ENCODE measurements around the gene JPH2. TPM values are rescaled to one million over a fixed set of nuclear protein-coding genes. Genes with fewer than 3 reads are reported as not detected.
"Not testable (repeated sequence)": the region's sequence is repeated elsewhere in the genome, so short reads cannot be mapped to it uniquely, and the experiment has no call there.

JPH2 gene
- total RNA-seq, 2 donors from 2014 or later = 0.09 to 0.42 TPM

DNA sequence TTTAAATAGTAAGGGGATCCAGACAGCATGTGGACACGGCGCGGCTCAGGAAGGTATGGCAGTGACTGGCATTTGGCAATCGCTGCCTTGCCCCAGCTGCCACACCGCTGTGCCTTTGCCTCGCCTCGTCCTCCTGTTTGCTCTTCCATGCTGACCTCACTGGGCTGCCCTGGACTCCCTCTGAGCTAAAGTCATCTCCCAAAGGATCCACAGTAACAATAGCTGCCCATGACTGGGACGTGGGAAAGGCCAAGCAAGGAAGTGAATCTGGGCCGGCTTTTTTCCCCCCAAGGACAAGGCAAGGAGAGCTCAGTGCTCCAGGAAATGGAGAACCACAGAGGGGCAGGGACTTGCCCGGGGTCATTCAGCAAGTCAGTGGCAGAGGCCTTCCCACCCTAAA lies 48.1 kb downstream of the JPH2 start:
- H3K27ac Mint-ChIP-seq = no peak overlapping the region
- H3K27me3 Mint-ChIP-seq = peaks cover 23% of the 10 kb centered on the region
- H3K9me3 Mint-ChIP-seq = no peaks in the 10 kb centered on the region
- no peak for ATAC-seq (replicated peaks)
- H3K36me3 Mint-ChIP-seq (ENCODE audit: low read depth) = no peaks in the 10 kb centered on the region
- no peak overlapping the region for H3K4me3 Mint-ChIP-seq
- H3K4me1 Mint-ChIP-seq = no peaks in the 10 kb centered on the region

DNA sequence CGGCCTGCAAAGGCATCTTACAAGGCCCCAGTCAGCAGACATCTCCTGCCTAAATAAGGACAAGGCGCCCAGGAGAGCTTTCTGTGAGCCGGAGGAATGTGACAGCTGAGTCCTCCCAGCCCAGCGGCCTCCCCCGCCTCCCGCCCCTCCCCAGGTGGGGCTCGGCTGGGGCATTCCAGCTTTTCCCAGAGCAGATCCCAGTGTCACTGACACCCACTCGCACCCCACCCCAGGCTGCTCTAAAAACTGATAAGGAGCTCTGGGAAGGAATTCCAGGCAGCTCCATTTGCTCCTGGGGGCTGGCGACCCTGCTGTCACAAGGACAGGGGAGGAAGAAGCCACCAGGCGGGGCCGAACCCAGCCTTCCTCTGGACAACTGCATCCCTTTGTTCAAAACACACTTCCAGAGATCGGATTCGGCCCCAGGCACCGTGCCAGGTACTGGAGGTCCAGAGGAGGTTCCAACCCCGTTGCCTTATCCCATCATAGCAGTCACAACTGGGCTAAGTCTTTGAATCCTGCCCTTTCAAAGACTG lies 49.7 kb downstream of the JPH2 start:
- ATAC-seq (replicated peaks) = no peak
- no peaks in the 10 kb centered on the region for H3K36me3 Mint-ChIP-seq (ENCODE audit: low read depth)
- no peak overlapping the region for H3K27ac Mint-ChIP-seq
- no peak overlapping the region for H3K4me3 Mint-ChIP-seq
- H3K27me3 Mint-ChIP-seq = peaks cover 13% of the 10 kb centered on the region
- H3K9me3 Mint-ChIP-seq = no peaks in the 10 kb centered on the region
- no peaks in the 10 kb centered on the region for H3K4me1 Mint-ChIP-seq

DNA sequence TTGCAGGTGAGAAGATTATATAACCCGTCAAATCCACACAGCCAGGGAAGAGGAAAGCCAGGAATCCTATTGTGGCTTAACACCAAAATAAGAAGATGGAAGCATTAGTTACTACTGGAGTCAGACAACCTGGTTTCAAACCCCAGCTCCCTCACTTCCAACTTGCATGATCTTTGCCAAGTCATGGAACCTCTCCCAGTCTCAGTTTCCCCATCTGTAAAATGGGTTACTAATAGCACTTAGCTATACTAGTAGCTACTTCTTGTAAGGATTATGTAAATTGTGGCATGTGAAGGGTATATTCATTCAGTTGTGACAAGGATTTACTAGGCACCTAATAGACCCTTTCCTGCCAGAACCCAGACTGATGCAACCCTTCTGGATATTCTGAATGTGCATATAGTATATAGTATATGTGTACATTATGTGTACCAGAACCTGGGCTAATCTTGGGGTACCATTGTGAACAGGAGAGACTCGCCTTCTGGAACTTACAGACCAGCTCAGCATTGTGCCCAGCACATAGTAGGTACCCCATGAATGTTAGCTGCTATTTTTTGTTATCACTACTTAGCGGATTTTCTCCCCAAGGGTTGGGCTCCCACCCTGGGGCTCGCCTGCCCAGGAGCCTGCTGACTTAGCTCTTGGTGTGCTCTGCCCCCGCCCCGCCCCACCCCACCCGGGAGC lies 50.3 kb downstream of the JPH2 start:
- ATAC-seq (replicated peaks) = no peak
- Mint-ChIP-seq H3K36me3 (ENCODE audit: low read depth) (no peaks in the 10 kb centered on the region), H3K27ac (no peak overlapping the region), H3K4me1 (no peaks in the 10 kb centered on the region), H3K9me3 (no peaks in the 10 kb centered on the region), H3K4me3 (no peak overlapping the region), H3K27me3 (peaks cover 13% of the 10 kb centered on the region)

DNA sequence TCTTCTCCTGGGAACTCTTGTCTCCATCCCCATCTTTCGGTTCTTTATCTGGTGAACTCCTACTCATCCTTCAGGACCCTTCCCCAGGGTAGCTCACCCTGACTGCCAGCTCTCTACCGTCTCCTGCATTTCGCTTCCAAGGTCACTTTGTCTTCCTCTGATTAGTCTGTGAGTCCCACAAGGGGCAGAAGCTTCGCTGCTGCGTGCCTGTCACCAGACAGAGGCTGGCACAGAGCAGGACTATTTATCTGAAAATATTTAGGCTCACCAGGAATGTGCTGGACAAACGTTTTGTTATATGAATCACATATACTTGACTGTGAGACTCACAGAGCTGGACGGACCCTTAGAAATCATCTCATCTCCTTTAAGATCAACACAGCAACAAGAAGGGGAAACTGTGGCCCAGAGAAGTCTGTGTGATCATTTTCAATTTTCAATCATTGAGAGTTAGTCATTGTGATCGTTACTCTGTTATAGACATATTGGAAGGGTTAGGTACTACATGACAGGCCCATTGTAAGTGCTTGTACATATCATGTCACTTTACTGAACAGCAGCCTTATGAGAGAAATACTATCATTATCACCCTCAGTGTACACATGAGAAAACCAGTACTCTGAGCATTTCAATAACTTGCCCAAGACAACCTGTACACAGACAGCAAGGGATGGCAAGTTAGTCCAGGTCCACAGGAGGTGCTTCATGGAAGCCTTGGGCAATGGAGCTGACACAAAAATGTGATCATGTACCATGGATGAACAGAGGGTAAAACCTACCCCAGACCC lies 51.4 kb downstream of the JPH2 start:
- no peaks in the 10 kb centered on the region for H3K4me1 Mint-ChIP-seq
- ATAC-seq (replicated peaks) = peak; percentile 26
- no peaks in the 10 kb centered on the region for H3K36me3 Mint-ChIP-seq (ENCODE audit: low read depth)
- no peak overlapping the region for H3K27ac Mint-ChIP-seq
- H3K27me3 Mint-ChIP-seq = peaks cover 9% of the 10 kb centered on the region
- no peaks in the 10 kb centered on the region for H3K9me3 Mint-ChIP-seq
- no peak overlapping the region for H3K4me3 Mint-ChIP-seq

DNA sequence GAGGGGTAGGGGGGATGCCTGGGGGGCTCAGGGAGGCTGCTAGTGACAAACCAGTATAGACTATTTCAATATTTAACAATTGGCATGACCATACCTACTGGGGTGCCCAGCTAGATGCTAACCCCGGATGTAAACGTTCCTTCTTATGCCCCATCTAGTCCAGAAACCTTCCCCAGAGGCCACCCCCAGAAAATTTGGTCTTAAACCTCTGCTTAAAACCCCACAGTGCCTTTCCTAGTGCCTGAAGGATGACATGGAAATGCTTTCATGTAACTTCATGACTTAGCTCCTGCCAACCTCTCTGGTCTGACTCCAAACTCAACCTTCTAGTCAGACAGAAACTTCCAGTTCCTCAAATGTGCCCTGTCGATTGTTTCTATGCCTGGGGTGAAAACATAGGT lies 52.0 kb downstream of the JPH2 start:
- Mint-ChIP-seq H3K4me3 (no peak overlapping the region), H3K9me3 (no peaks in the 10 kb centered on the region), H3K27me3 (peaks cover 8% of the 10 kb centered on the region), H3K36me3 (ENCODE audit: low read depth) (no peaks in the 10 kb centered on the region), H3K27ac (no peak overlapping the region), H3K4me1 (no peaks in the 10 kb centered on the region)
- ATAC-seq (replicated peaks) = peak; percentile 77

DNA sequence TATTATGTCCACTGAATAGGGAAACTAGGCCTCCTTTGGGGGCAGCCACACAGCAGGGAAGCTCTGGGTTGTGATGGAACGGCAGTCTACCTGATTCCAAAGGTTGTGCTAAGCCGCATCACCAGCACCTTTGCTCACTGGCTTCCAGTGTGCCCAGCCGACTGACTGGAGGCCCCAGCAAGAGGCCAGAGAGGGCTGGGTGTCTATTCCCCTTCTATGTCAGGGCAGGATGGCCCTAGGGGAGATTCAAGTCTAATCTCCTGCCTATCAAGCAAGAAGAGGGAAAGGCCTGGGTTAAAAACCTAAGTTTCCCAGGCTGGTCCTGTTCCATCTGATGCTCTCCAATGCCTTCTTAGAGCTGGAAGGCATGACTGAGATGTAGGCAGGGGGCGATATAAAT lies 53.6 kb downstream of the JPH2 start:
- Mint-ChIP-seq H3K4me1 (no peaks in the 10 kb centered on the region), H3K9me3 (no peaks in the 10 kb centered on the region), H3K4me3 (no peak overlapping the region), H3K27ac (no peak overlapping the region), H3K36me3 (ENCODE audit: low read depth) (no peaks in the 10 kb centered on the region), H3K27me3 (peaks cover 4% of the 10 kb centered on the region)
- peak; percentile 25 for ATAC-seq (replicated peaks)

DNA sequence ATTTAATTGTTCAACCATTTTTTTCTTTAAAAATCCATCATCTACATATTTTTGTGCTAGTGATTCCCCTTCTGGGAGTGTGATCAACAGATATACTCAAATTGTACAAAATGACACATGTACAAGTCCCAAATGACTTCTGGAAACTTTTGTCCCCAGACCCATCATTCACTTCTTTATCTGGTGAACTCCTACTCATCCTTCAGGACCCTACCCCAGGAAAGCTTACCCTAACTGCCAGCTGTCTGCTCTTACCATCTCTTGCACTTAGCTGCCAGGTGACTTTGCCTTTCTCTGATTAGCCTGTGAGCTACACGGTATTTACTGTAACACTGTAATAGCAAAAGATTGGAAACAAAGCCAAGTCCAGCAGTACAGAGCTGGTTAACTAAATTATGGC lies 55.3 kb downstream of the JPH2 start:
- no peak for ATAC-seq (replicated peaks)
- Mint-ChIP-seq H3K4me1 (no peaks in the 10 kb centered on the region), H3K27ac (no peak overlapping the region), H3K9me3 (no peaks in the 10 kb centered on the region), H3K36me3 (ENCODE audit: low read depth) (no peaks in the 10 kb centered on the region), H3K4me3 (no peak overlapping the region), H3K27me3 (peaks cover 6% of the 10 kb centered on the region)

DNA sequence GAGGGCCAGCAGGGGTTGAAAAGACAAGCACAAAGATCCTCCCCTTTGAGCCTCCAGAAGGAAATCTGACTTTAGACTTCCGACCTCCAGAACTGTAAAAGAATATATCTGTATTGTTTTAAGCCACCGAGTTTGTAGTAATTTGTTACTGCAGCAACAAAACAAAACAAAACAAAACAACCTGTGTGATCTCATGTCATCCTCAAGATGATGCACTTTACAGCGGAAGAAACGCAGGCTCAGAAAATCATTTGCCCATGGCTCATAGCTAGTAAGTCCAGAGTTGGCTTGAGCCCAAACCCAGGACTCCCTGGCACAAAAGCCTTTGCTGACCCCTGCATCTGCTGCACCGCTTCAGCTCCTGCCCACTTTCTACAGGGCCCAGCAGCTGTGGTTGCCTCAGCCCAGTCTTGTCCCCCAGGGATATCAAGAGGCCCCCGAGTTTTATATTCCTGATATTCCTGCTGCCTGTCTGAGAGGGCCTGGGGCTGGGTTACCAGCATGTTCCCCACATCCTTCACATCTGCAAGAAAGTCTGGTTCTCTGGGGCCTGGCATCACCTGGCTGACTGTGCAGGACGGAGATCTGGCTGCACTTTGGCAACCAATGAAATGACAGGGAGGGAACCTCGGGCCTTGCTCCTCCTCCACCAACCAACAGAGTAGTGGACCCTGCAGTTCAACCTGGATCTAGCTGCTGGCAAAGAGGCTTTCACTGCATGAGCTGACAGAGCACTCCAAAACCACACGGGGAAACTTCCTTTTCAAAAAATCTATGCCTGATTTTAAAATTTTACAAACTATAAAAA lies 56.9 kb downstream of the JPH2 start:
- ATAC-seq (replicated peaks) = no peak
- H3K36me3 Mint-ChIP-seq (ENCODE audit: low read depth) = no peaks in the 10 kb centered on the region
- no peak overlapping the region for H3K27ac Mint-ChIP-seq
- peaks cover 8% of the 10 kb centered on the region for H3K27me3 Mint-ChIP-seq
- H3K4me3 Mint-ChIP-seq = no peak overlapping the region
- H3K9me3 Mint-ChIP-seq = no peaks in the 10 kb centered on the region
- no peaks in the 10 kb centered on the region for H3K4me1 Mint-ChIP-seq

DNA sequence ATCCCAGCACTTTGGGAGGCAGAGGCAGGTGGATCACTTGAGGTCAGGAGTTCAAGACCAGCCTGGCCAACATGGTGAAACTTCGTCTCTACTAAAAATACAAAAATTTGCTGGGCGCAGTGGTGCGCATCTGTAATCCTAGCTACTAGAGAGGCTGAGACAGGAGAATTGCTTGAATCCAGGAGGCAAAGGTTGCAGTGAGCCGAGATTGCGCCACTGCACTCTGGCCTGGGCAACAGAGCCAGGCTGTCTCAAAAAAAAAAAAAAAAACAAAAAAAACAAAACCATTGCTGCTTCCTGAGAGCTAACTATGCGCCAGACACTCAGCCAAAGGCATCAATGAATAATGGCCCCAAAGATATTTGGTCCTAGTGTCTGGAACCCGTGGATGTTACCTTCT lies 57.7 kb downstream of the JPH2 start:
- H3K9me3 Mint-ChIP-seq; H3K36me3 Mint-ChIP-seq (ENCODE audit: low read depth); H3K27me3 Mint-ChIP-seq; H3K4me3 Mint-ChIP-seq; H3K4me1 Mint-ChIP-seq; H3K27ac Mint-ChIP-seq; ATAC-seq (replicated peaks): not testable (repeated sequence)

DNA sequence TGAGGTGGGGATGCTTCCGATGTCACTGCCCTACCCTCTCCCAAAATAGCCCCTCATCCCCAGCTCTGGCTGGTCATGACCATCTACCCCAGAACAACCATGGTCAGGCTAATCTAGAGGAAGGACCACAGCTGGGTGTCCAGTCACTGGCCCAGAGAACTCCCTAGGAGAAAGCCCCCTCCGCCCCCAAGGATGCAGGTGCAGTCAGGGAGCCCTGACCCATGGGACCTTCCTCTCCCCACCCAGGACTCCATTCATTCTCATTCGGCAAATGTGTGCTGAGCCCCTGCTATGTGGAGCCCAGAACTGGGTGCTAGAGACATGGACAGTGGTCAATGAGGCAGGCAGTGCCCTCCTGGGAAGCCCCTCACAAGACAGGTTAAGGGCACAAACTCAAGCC lies 60.5 kb downstream of the JPH2 start:
- no peak for ATAC-seq (replicated peaks)
- Mint-ChIP-seq H3K4me3 (no peak overlapping the region), H3K36me3 (ENCODE audit: low read depth) (no peaks in the 10 kb centered on the region), H3K4me1 (no peaks in the 10 kb centered on the region), H3K27ac (no peak overlapping the region), H3K9me3 (no peaks in the 10 kb centered on the region), H3K27me3 (peaks cover 22% of the 10 kb centered on the region)

DNA sequence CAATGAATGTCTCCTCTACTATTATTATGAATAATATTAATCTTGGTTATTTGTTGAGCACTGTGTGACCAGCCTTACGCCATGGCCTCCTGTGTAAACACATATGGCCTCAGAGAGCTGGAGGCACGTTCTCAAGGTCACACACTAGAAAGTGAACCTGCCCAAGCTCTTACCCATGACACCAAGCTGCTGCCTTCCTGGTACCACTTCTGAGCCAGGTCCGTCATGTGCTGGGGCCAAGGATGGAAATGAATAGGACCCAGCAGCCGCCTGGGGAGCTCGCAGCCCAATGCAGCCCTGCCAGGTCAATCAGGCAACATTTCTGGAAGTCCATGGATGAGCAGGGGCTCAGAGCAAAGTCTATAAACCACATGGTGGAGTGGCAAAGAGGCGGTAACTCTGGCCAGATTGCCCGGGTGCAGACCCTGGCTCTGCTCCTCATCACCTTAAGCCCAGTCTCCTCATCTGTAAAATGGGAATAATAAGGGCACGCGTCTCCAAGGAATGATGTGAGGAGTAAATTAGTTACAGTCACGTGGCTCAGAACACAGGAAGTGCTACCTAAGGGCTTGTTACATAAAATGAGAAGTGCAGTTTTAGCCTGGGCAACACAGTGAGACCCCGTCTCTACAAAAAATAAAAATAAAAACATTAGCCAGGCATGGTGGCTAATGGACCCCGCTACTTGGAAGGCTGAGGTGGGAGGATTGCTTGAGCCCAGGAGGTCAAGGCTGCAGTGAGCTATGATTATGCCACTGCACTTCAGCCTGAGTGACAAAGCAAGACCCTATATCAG lies 61.5 kb downstream of the JPH2 start:
- H3K4me3 Mint-ChIP-seq = no peak overlapping the region
- no peaks in the 10 kb centered on the region for H3K36me3 Mint-ChIP-seq (ENCODE audit: low read depth)
- H3K4me1 Mint-ChIP-seq = no peaks in the 10 kb centered on the region
- H3K27ac Mint-ChIP-seq = no peak overlapping the region
- peaks cover 26% of the 10 kb centered on the region for H3K27me3 Mint-ChIP-seq
- no peaks in the 10 kb centered on the region for H3K9me3 Mint-ChIP-seq
- no peak for ATAC-seq (replicated peaks)

DNA sequence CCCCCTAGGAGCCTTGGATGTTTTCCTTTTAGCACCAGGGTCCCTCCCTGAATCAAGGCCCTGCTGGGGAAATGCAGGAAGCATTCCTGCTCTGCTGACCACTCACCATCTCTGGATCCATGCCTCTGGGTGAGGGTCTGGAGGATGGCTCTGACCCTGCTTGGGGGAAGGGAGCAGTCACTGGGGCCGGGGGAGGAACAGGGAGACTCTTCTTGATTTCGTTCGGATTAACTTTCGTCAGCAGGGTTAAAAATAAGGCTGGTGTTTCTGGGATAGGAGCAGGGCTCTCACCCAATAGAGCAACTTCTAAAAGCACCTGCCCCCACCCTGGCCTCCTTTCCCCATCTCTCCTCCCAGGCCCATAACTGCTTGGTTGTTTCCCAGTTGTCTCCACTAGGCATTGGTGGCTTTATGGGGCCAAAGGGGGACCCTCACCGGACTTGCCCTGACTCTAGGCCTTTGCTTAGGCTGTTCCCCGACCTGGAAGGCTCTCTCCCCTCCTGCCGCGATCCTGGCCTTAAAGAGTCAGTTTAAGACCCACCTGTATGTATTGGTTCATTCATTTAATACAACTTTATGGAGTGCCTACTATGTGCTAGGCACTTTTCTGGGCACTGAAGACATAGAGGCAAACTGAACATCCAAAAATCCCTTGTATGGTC lies 63.0 kb downstream of the JPH2 start:
- Mint-ChIP-seq H3K4me3 (no peak overlapping the region), H3K36me3 (ENCODE audit: low read depth) (no peaks in the 10 kb centered on the region), H3K27ac (no peak overlapping the region), H3K27me3 (peaks cover 27% of the 10 kb centered on the region), H3K4me1 (no peaks in the 10 kb centered on the region), H3K9me3 (no peaks in the 10 kb centered on the region)
- no peak for ATAC-seq (replicated peaks)

DNA sequence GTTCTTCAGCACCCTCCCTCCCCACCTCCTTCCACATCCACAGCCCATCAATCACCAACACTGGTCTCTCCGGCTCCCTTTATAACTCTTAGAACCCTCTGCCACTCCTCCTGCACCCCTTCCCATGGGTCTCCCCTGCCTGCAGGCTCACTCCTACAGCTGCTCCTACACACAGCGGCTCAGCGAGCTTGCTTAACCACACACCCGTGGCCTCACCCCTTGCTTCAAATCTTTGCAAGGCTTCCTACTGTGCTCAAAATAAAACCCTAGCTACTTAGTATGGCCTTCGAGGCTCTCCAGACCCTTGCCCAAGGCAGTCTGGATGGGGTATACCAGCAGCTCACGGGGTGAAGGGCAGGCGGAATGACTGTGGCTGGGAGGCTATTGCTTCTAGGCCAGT lies 63.7 kb downstream of the JPH2 start:
- Mint-ChIP-seq H3K27me3 (peaks cover 27% of the 10 kb centered on the region), H3K4me1 (no peaks in the 10 kb centered on the region), H3K4me3 (no peak overlapping the region), H3K9me3 (no peaks in the 10 kb centered on the region), H3K36me3 (ENCODE audit: low read depth) (no peaks in the 10 kb centered on the region), H3K27ac (no peak overlapping the region)
- ATAC-seq (replicated peaks) = no peak

Data from activated T-helper 17 cell treated with anti-CD3 and anti-CD28 coated beads, Interleukin-2, amount 50 U/mL, for 72 hours (primary cell).